ENCODE data around the gene MAP2.

- TF ChIP-seq ZFX (IDR thresholded peaks at IDR 0.05) (no peak), CTCF (IDR thresholded peaks at IDR 0.05 in 2 of 3, conservative IDR thresholded peaks at IDR 0.05 in 1 of 3; ENCODE audit: borderline replicate concordance in 1 of 3, insufficient read depth in 1 of 3, low read depth in 2 of 3, low read length in 2 of 3) (no peak), SIN3A (IDR thresholded peaks at IDR 0.05; ENCODE audit: low read depth) (no peak), REST (IDR thresholded peaks at IDR 0.05; ENCODE audit: low read depth) (no peak), ATF3 (IDR thresholded peaks at IDR 0.05) (no peak), SP1 (IDR thresholded peaks at IDR 0.05; ENCODE audit: low read depth) (no peak), POLR2AphosphoS5 (IDR thresholded peaks at IDR 0.05; ENCODE audit: low read depth, low read length) (no peak), EZH2phosphoT487 (IDR thresholded peaks at IDR 0.05; ENCODE audit: borderline replicate concordance) (no peak), ELF1 (IDR thresholded peaks at IDR 0.05; ENCODE audit: borderline replicate concordance, low read depth) (no peak), FOSL1 (IDR thresholded peaks at IDR 0.05; ENCODE audit: low read depth) (no peak), EGR1 (IDR thresholded peaks at IDR 0.05; ENCODE audit: low read depth) (no peak), JUND (IDR thresholded peaks at IDR 0.05) (no peak), POLR2A (IDR thresholded peaks at IDR 0.05; ENCODE audit: borderline replicate concordance, extremely low read depth, insufficient read depth, insufficient read length) (no peak)
These were observed 51.1 kb downstream of the MAP2 start for GRCh38 chr2:209474960-209475359.
